Natural killer cell (primary cell): Measurements from ENCODE around the gene ZNF205. TPM values are rescaled to one million over a fixed set of nuclear protein-coding genes. Genes with fewer than 3 reads are reported as not detected.

Experiments
- ATAC-seq, 3 donors: fragments of 150-1000 bp in 2 of 3; fragments of 200-7000 bp in 1 of 3; cut with Tn5 transposase; 1 replicate in 1 of 3; 2 replicates in 2 of 3; pipeline ENCODE4 v1.10.0; 2021; ENCODE audit warnings: mild to moderate bottlenecking in 2 of 3, moderate library complexity in 2 of 3
- DNase-seq, 2 donors: peaks; one replicate each; pipeline versions ENCODE4 v3.0.0 to v3.0.0-alpha.2; 2013 to 2021; ENCODE audit warnings: mixed read lengths in 1 of 2
- H3K27ac ChIP-seq: one replicate; pipeline ENCODE4 v1.5.1; 2013; ENCODE audit warnings: mild to moderate bottlenecking, low read length
- H3K27me3 ChIP-seq: one replicate; pipeline ENCODE4 v1.6.1; 2013; ENCODE audit warnings: low read length; ENCODE audit not compliant: control insufficient read depth, insufficient read depth
- H3K36me3 ChIP-seq: one replicate; pipeline ENCODE4 v1.6.1; 2013; ENCODE audit warnings: low read length; ENCODE audit not compliant: control insufficient read depth, insufficient read depth
- H3K4me1 ChIP-seq: one replicate; pipeline ENCODE4 v1.6.1; 2013; ENCODE audit warnings: low read length; ENCODE audit not compliant: control insufficient read depth, insufficient read depth
- H3K4me3 ChIP-seq: one replicate; pipeline ENCODE4 v1.5.1; 2013; ENCODE audit warnings: low read length
- H3K9me3 ChIP-seq: one replicate; pipeline ENCODE4 v1.6.1; 2013; ENCODE audit warnings: low read length; ENCODE audit not compliant: control insufficient read depth, insufficient read depth
- H3K27ac Mint-ChIP-seq, 2 donors: one replicate each; pipeline ENCODE4 v1.8.0; 2022; ENCODE audit warnings: mild to moderate bottlenecking in 2 of 2, mixed read lengths in 2 of 2, moderate library complexity in 1 of 2
- H3K27me3 Mint-ChIP-seq, 2 donors: one replicate each; pipeline ENCODE4 v1.8.0; 2022; ENCODE audit warnings: low read depth in 2 of 2, mixed read lengths in 2 of 2
- H3K36me3 Mint-ChIP-seq: one replicate; pipeline ENCODE4 v1.8.0; 2022; ENCODE audit warnings: mixed read lengths
- H3K4me1 Mint-ChIP-seq, 2 donors: one replicate each; pipeline ENCODE4 v1.8.0; 2022; ENCODE audit warnings: mixed read lengths in 2 of 2
- H3K4me3 Mint-ChIP-seq: one replicate; pipeline ENCODE4 v1.8.0; 2022; ENCODE audit warnings: mild to moderate bottlenecking, moderate library complexity, mixed read lengths
- H3K9me3 Mint-ChIP-seq, 2 donors: one replicate each; pipeline ENCODE4 v1.8.0; 2022; ENCODE audit warnings: mixed read lengths in 2 of 2
- WGBS: methylation state at CpG from one replicate; pipeline ENCODE4 v1.1.7; 2013; ENCODE audit warnings: missing lambda C conversion rate; ENCODE audit not compliant: insufficient coverage; 5-methylcytosine and 5-hydroxymethylcytosine counted together
- intact Hi-C: fragments of 100-400 bp; cut with micrococcal nuclease; formaldehyde crosslinking; loops from one replicate; pipeline ENCODE4 v1.14.2; 2022
- total RNA-seq, 4 donors: library from RNA; stranded (reverse); fragments of 120-200 nt in 1 of 4; gene quantifications; one replicate each; pipeline versions ENCODE4 v1.2.3 to v1.2.4, GENCODE V29; 2013 to 2022
- TF ChIP-seq, protein P1 (sequence below): fragments of 200-600 bp; IDR thresholded peaks from one replicate; pipeline ENCODE4 v1.8.0; 2022; ENCODE audit warnings: antibody characterized with exemption

ZNF205 gene
- total RNA-seq, 3 donors from 2014 or later (not counting 1 experiment from before 2014, with no cell fraction given): 0.16 TPM; not detected in 2

DNA sequence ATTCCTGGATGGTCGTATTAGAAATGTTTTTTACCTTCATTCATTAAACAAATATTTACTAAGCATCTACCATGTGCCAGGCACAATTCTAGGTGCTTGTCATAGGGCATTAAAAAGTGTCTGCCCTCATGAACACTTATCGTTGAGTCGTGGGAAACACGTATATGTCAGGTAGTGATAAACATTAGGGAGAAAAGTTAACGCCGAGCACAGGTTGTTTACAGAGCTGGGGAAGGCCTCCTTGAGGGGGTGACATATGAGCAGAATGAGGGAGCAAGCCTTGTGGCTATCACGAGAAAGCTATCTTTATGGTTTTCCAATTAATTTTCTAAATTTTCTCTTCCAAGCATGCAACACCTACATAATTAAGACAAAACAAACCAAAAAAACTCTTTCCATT, 21.5 kb downstream of the ZNF205 start:
- 10% methylated on average over 6 of the region's 7 CpGs for WGBS
- intact Hi-C loops: loop anchor here (1.0 to 2.0 kb wide), 2 partner anchors 10 to 17 kb away; no protein-coding TSS in a partner anchor

DNA sequence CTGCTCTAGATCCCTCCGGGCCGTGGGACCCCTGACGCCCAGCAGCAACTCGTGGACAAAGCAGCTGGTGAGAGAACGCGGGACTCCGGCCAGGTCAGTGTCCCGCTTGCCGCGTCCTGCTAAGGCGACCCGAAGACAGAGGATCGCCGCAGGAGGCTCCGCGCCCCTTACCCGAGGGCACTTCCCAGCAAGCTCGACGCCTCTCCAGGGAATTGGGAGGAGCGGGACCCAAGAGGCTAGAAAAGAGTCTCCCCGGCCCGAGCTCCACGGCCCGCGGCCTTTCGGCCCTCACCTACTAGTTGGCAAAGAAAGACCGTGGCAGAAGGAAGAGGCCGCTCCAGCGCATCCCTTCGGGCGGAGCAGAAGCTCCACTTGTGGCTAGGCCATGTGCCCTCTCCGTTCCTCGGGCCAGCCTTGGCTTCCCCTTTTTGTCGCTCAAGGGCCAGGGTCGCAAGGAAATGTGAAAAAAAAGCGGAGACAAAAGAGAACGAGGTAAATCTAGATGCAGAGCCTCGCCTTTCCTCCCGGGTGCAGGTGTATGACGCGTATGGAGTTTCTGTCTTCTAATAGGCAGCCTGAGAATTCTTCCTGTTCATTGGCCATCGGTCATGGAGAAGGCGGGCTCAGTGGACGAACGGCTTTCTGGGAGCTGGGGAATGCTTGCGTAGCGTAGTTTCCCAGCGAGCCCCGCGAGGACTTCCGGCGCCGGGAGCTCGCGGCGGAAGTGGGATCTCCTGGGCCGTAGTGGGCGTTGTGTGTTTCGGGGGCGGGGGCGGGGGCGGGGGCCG, 22.1 kb downstream of the ZNF205 start, which contains the start of gene ZNF213:
TSS of gene ZNF213 (plus strand) at position 692 of the 788 bp plus-strand sequence. CDS start 2,252 bp downstream, outside the sequence.
- Histone ChIP-seq H3K4me3 (peak within 1 kb of the TSS; percentile 94), H3K4me1 (peaks cover 21% of the 10 kb centered on the region), H3K27ac (peak within 1 kb of the TSS; percentile 95), H3K27me3 (no peaks in the 10 kb centered on the region), H3K36me3 (peaks cover 13% of the 10 kb centered on the region), H3K9me3 (no peaks in the 10 kb centered on the region)
- intact Hi-C loops: loop anchor here (1.0 to 2.0 kb wide), 2 partner anchors 10 to 16 kb away; no protein-coding TSS in a partner anchor
- peak; percentile 96 to 98 (median 96) for ATAC-seq
- under 1% methylated on average over 63 of the region's 63 CpGs for WGBS
- H3K4me1 Mint-ChIP-seq: peaks cover 22 to 36% of the 10 kb centered on the region in 2 donors
- peak; percentile 87 to 98 for DNase-seq
- H3K36me3 Mint-ChIP-seq: no peaks in the 10 kb centered on the region
- H3K27ac Mint-ChIP-seq: peak within 1 kb of the TSS; percentile 96
- no peaks in the 10 kb centered on the region for H3K9me3 Mint-ChIP-seq
- H3K27me3 Mint-ChIP-seq: no peaks in the 10 kb centered on the region
- TF ChIP-seq, protein P1, sequence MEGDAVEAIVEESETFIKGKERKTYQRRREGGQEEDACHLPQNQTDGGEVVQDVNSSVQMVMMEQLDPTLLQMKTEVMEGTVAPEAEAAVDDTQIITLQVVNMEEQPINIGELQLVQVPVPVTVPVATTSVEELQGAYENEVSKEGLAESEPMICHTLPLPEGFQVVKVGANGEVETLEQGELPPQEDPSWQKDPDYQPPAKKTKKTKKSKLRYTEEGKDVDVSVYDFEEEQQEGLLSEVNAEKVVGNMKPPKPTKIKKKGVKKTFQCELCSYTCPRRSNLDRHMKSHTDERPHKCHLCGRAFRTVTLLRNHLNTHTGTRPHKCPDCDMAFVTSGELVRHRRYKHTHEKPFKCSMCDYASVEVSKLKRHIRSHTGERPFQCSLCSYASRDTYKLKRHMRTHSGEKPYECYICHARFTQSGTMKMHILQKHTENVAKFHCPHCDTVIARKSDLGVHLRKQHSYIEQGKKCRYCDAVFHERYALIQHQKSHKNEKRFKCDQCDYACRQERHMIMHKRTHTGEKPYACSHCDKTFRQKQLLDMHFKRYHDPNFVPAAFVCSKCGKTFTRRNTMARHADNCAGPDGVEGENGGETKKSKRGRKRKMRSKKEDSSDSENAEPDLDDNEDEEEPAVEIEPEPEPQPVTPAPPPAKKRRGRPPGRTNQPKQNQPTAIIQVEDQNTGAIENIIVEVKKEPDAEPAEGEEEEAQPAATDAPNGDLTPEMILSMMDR: no peak
- H3K4me3 Mint-ChIP-seq: peak within 1 kb of the TSS; percentile 95

More for the DNA sequence above, 21.5 kb downstream of the ZNF205 start:
- Mint-ChIP-seq H3K4me1 (peaks cover 29 to 43% of the 10 kb centered on the region in 2 donors), H3K27ac (peak overlapping the region; percentile 96), H3K4me3 (peak overlapping the region; percentile 95), H3K36me3 (no peaks in the 10 kb centered on the region), H3K9me3 (no peaks in the 10 kb centered on the region), H3K27me3 (no peaks in the 10 kb centered on the region)
- H3K27me3 ChIP-seq: no peaks in the 10 kb centered on the region
- no peaks in the 10 kb centered on the region for H3K9me3 ChIP-seq
- ATAC-seq (no peak), DNase-seq (peak in 1 of 2 donors; percentile 32)
- peak overlapping the region; percentile 94 for H3K4me3 ChIP-seq
- TF ChIP-seq, protein P1: no peak
- H3K4me1 ChIP-seq: peaks cover 28% of the 10 kb centered on the region
- peaks cover 7% of the 10 kb centered on the region for H3K36me3 ChIP-seq
- H3K27ac ChIP-seq: peak overlapping the region; percentile 95

DNA sequence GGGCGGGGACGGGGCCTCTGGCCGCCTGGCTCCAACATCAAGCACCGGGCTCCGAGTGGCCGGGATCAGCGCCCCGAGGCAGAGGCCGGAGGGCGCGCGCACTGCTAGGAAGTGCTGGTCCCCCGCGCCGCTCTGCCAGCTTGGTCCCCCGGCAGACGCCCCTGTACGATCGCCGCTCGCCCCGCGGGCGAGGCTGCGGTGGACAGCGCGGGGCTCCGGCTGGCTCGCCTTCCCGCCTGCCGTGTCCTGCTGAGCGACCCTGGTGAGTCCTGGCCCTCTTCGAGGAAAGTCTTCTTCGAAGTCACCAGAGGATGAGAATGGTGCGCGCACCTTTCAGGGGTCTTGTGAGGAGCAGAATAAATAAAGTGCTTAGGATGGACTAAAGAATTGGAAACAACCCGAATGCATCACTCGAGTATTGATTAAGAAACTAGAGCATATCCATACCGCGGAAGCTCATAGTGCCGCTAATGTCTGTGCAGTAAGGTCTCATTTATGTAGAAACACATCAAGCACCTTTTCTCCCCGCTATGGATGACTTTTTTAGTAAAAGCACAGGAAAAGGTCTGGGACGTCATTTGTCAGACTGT, 22.8 kb downstream of the ZNF205 start:
- DNase-seq: no peak
- H3K9me3 Mint-ChIP-seq: no peaks in the 10 kb centered on the region
- intact Hi-C loops: loop anchor here (2.0 kb wide), 1 partner anchor 16 kb away; no protein-coding TSS in a partner anchor

More for the DNA sequence above, 22.8 kb downstream of the ZNF205 start:
- TF ChIP-seq, protein P1: no peak
- Histone ChIP-seq H3K9me3 (no peaks in the 10 kb centered on the region), H3K4me1 (peaks cover 16% of the 10 kb centered on the region), H3K4me3 (peak overlapping the region; percentile 70), H3K27me3 (no peaks in the 10 kb centered on the region), H3K27ac (peak overlapping the region; percentile 62), H3K36me3 (peaks cover 13% of the 10 kb centered on the region)
- Mint-ChIP-seq H3K27ac (peak overlapping the region; percentile 96), H3K4me1 (peaks cover 18 to 32% of the 10 kb centered on the region in 2 donors), H3K27me3 (no peaks in the 10 kb centered on the region), H3K4me3 (peak overlapping the region; percentile 95), H3K36me3 (no peaks in the 10 kb centered on the region)
- under 1% methylated on average over 41 of the region's 43 CpGs for WGBS
- ATAC-seq: no peak
